GM19467 (cell line): ENCODE data around the gene TRIB2.

ENCODE experiments used
- ATAC-seq: cut with Tn5 transposase; IDR thresholded peaks from one replicate; pipeline ENCODE4 v1.9.1; 2021; ENCODE audit warnings: mild to moderate bottlenecking, moderate library complexity; ENCODE audit not compliant: unreplicated experiment

TRIB2 gene

DNA sequence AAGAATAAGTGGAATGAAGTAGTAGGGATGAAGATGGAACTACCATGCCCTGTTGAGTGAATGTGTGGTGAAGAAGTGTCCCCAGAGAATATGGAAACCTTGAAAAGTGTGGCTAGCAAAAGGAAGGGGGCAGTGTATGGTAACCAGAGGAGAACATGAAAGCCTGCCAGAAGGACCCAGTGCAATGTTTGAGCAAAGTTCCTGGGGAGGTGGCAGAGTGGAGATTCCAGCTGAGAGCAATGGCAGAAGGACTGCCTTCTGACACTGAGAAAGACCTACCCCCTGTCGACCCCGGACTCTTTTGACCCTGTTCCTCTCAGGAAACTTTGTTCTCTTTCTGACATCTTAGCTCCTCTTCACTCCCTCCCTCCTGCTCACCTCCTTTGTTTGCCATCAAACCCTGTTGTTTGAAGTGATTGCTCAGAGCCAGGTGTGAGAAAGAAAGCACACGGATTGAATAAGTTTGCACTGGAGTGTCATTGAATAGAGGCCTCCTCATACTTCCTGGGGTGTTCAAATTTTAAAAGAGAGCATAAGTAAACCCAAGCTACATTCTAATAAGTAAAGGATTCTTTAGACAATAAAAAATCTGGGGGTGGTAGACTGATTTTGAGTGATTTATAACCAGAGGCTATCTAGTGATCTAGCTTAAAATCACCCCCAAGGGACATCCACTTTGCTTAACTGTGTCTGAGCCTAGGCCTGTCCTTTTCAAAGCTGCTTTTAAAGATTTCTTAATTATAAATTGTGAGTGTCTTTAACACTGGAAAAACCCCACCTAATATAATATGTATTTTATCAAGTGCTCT lies 57.1 kb downstream of the TRIB2 start:
- no peak for ATAC-seq

DNA sequence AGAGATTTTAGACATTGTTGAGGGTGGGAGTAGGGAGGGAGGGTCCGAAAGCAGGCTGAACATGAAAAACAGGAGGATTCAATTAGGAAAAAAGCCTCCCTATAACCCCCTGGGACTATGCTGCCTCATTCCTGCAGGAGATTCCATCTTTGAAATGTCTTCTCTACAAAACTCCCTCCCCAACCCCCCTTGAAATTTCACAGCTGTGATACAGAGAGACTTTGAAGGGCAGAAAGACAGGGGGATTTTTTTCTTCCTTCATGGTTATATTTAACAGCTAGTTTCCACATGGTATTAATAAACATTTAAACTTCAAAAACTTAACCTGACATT lies 57.6 kb downstream of the TRIB2 start:
- no peak for ATAC-seq

DNA sequence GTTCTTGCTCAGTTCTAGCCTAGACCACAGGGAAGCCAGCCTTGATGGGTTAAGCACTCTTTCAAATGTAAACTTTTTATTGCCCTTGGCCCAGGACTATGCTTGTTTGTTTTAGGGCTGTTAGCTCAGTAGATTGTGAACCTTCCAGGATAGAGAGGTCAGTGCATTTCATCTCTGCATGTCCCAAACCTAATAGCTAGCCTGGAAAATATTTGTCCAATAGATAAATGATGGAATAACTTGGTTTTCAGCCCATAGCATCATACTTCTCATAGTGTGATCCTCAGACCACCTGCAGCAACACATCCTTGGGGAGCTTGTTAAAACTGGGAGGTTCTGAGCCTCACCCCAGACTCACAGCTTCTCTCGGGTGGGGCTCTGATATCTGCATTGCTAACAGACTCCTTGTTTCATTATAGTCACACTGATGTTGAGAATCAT lies 59.8 kb downstream of the TRIB2 start:
- ATAC-seq = no peak

DNA sequence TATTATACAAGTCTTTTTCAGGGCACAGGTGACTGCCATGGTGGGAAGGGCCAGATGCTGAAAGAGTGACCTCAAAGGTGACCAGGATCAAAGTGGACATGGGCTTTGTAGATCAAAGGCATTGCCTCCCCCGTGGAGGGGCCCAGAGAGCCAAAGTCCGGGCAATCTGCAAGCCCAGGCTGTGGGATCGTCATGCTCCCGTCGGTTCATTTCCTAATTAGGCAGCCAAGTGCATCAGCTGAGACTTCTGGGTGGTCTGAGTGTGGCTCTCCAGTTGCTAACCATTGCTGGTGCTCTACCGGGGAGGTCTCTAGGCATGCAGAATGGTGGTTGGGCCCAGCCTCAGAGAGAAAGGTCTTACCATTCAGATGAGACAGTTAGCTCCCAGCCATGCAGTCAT lies 61.6 kb downstream of the TRIB2 start:
- no peak for ATAC-seq

DNA sequence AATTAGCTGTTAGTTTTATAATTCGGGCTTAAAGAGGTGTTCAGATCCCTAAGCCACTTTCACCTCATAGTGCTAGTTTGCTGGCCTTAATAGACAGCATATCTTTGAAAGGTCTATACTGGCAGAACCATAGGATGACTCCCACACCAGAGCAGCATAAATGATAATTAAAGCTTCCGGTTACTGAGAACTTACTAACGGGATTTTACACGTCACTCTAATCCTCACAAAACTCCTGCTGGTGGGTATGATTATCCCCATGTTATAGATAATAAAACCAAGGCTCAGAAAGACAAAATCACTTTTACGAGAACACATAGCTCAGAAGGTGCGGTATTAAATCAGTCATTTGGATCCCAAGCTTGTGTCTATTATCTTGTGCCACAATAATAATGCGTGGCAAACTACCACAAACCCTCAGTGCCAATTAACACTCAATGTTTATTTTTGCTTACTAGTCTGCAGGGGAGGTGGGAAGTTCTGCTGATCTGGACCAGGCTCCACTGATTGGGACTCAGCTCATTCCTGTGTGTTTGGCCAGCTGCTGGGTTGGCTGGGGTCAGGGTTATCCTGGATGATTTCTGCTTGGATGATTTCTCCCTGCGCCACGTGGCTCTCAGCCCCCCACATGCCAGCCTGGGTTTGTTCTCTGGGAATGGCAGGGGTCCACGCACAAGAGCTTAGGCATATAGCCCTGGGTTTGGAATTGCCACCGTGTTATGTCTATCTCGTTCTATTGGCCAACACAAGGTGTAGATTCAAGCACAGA lies 62.3 kb downstream of the TRIB2 start:
- ATAC-seq = no peak

DNA sequence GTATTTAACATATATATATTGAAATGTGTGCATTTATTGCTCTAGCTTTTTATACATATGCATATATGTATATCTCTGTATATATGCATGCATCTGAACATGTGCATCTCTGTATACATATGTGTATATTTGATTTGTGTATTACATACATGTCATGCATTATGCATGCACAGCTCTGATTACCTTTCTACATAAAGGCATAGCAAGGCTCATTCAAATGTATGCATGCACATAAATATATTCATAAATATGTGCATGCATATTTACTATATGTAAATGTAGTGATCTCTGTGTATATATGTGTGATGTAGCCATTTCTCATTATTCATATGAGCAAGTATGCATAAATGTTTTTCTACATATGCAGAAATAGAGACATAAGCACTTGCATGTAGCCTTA lies 64.6 kb downstream of the TRIB2 start:
- no peak for ATAC-seq

DNA sequence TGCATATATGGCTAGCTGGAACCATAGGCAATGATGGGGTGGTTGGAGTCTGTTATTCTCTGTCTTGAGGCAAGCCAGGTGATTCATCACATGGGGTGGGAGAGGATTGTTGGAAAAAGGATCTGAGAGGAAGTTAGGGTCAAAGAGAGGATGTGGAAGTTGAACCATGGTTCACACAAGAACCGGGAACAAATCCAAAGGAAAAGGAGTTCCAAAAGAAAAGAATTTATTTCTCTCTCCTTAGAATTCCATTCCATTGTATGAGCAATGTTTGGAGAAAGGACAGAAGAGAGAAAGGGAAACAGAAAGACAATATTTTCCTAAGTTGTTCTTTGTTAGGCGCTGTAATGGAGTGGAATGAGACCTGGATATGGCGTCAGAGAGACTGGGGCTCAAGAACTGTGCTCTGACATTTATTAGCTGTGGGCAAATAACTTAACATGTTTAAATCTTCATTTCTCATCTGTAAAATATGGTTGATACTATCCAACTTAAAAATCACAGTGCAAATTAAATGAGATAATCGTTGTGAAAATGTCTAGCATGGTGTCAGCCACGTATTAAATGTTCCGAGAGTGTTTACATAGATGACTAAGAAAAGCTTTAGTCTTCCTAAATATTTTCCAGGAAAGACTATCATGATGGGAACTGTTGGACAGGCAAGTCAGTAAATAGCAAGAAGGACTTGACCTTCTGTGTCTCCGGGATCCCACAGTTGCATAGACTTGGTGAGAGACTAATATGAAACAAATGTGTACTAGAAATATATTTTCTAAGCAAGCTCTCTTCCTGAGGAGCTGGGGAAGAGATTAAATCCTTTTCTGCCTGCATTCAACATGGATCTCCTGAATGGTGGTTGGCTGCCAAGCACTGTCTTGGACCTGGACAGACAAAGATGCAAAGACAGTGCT lies 71.4 kb downstream of the TRIB2 start:
- ATAC-seq = no peak

DNA sequence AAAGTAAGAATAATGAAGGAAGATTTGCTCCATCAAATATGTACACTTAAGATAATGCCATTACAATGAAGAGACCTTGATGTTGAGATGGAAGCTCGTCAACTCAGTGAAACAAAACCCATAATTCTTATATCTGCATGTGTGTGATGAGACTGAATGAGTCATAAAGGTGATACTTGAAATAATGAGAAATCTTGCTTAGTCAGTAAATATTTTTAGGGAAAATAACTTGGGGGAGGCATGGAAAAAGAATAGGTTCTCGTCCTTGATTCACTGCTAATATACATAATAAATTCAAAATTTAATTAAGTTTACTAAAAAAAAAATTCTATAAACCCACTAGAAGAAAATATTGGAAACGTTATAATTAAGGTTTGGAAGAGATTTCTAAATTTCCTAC lies 75.2 kb downstream of the TRIB2 start:
- no peak for ATAC-seq
